Sigmoid colon (tissue), 4 donors: Measurements from ENCODE around the gene MXRA8.

Experiments used
- EP300 ChIP-seq, 4 donors: sonication (generic); formaldehyde crosslinking; IDR thresholded peaks; one replicate each; pipeline ENCODE4 v1.6.1; 2017; ENCODE audit warnings: antibody characterized with exemption in 4 of 4
- POLR2A ChIP-seq, 2 donors: fragments of 450-650 bp; IDR thresholded peaks; one replicate each; pipeline ENCODE4 v1.6.1; 2016; ENCODE audit warnings: antibody characterized with exemption in 2 of 2, mild to moderate bottlenecking in 2 of 2, moderate library complexity in 2 of 2
- POLR2AphosphoS5 ChIP-seq, 4 donors: sonication (generic); formaldehyde crosslinking; IDR thresholded peaks; one replicate each; pipeline ENCODE4 v1.6.1; 2017; ENCODE audit warnings: antibody characterized with exemption in 4 of 4
- TF ChIP-seq, protein P1 (sequence below), 4 experiments: fragments of 450-650 bp in 3 of 4; fragments of 200-600 bp in 1 of 4; IDR thresholded peaks; one replicate each; pipeline ENCODE4 v1.5.1; 2016 to 2019; ENCODE audit warnings: antibody characterized with exemption in 4 of 4, mild to moderate bottlenecking in 3 of 4, moderate library complexity in 2 of 4

DNA sequence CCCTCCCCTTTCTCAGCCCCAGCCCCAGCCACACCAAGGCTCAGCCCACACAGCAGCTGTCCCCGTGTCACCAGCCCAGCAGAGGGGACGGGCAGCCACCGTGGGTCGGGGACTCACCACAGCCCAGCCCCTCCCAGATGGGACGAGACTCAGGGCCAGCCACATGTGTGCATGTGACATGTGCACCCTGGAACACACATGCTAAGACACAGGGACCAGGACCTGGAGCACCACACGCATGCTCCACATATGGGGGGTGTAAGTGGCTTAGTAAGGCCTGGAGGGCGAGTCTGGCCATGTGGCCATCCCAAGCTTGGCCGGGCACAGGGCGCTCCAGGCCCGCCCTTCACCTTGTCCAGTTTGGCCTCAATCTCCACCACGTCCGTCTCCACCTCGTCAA lies 54.6 kb downstream of the MXRA8 start:
- TF ChIP-seq, protein P1, sequence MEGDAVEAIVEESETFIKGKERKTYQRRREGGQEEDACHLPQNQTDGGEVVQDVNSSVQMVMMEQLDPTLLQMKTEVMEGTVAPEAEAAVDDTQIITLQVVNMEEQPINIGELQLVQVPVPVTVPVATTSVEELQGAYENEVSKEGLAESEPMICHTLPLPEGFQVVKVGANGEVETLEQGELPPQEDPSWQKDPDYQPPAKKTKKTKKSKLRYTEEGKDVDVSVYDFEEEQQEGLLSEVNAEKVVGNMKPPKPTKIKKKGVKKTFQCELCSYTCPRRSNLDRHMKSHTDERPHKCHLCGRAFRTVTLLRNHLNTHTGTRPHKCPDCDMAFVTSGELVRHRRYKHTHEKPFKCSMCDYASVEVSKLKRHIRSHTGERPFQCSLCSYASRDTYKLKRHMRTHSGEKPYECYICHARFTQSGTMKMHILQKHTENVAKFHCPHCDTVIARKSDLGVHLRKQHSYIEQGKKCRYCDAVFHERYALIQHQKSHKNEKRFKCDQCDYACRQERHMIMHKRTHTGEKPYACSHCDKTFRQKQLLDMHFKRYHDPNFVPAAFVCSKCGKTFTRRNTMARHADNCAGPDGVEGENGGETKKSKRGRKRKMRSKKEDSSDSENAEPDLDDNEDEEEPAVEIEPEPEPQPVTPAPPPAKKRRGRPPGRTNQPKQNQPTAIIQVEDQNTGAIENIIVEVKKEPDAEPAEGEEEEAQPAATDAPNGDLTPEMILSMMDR (IDR thresholded peaks at IDR 0.05): no peak
- TF ChIP-seq POLR2AphosphoS5 (IDR thresholded peaks at IDR 0.05) (no peak), POLR2A (IDR thresholded peaks at IDR 0.05) (no peak), EP300 (IDR thresholded peaks at IDR 0.05) (no peak)
